Measurements from ENCODE around the gene CHAMP1.

DNA sequence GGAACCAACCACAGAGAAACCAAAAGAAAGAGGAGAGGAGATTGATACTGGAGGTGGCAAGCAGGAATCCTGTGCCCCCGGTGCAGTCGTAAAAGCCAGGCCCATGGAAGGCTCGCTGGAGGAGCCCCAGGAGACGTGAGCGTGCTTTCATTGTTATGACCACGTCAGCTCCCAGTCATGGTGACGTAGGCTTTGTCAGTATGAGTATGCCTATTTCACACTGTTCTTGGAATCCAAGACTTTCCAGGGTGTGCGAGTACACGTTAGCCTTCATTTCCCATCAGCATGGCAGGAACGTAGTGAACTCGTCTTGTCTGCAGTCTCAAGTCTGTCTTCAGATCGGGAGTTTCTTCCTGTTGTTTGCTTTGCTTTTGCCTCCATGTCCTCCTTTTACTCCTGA, 15.4 kb upstream of the CHAMP1 start:
- TF ChIP-seq CTCF (IDR thresholded peaks at IDR 0.05; ENCODE audit: low read depth, low read length) (no peak), EZH2phosphoT487 (IDR thresholded peaks at IDR 0.05; ENCODE audit: low read depth) (no peak)

Measured in OCI-LY3 (cell line).